GM10248 (cell line): ENCODE measurements around the gene MSH2.
"Not testable (repeated sequence)": the region's sequence is repeated elsewhere in the genome, so short reads cannot be mapped to it uniquely, and the experiment has no call there.

ENCODE experiments used
- CTCF ChIA-PET: fragments of 300-600 bp; sonication (Branson Sonifier 250); formaldehyde crosslinking; extraction: SDS; loops from one replicate; lab custom pipeline; 2021; ENCODE audit warnings: antibody characterized with exemption; lab: Yijun Ruan, JAX
- POLR2A ChIA-PET: fragments of 350-650 bp; sonication (Branson Sonifier 250); formaldehyde crosslinking; extraction: SDS; loops from one replicate; lab custom pipeline; 2020; ENCODE audit warnings: antibody characterized with exemption; lab: Yijun Ruan, JAX
- DNase-seq: peaks from one replicate; pipeline ENCODE4 v3.0.0; 2012; ENCODE audit errors: extremely low spot score
- TF ChIP-seq, protein P1 (sequence below): IDR thresholded peaks from 2 replicates; pipeline ENCODE4 v1.5.1; 2012; ENCODE audit warnings: mild to moderate bottlenecking, low read depth; ENCODE audit errors: extremely low read depth, missing control alignments, control extremely low read depth

MSH2 gene

DNA sequence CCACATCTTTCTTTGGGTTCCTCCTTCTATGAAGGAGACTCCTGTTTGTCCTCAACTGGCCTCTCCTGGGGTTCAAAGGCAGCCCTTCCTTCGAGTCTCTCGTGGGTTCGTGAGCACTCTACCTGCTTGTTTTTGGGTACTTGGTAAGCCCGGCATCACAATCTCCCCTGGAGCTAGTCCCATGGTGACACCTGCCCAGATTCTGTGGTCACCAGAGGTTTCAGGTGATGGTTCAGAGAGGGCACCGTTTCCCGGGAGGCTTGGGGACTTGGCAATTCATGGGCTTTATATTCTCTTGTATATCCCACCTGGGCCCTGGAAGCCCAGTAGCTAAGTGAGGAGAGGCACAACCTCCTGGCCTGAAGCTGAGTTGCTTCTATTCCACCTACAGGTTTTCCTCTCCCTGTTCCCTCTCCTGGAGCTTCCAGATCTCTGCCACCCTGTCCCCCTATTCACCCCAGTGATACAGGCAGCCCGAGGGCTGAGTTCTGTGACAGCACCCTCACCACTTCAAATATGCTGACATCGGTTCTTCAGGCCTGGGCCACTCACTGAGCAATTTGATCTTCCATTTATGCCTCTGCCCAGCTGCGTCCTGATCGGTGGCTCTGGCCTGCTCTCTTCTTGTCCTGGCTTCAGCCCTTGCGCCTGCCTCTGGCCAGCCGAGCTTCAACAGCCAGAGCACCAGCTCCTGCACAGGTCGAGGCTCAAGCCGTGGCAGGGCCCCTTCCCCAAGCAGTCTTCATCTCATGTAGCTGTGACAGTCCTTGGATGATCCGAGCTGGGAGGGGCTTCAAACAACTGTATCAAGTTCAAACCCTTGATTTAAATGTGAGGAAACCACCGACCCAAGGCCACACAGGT, 91.5 kb downstream of the MSH2 start:
- ChIA-PET POLR2A (no interaction called here), CTCF (interaction anchor here (1.0 to 2.2 kb wide), 4 partner anchors 7 to 27 kb away, joined by 3 to 5 read pairs (median 3); no protein-coding TSS in a partner anchor)
- TF ChIP-seq, protein P1, sequence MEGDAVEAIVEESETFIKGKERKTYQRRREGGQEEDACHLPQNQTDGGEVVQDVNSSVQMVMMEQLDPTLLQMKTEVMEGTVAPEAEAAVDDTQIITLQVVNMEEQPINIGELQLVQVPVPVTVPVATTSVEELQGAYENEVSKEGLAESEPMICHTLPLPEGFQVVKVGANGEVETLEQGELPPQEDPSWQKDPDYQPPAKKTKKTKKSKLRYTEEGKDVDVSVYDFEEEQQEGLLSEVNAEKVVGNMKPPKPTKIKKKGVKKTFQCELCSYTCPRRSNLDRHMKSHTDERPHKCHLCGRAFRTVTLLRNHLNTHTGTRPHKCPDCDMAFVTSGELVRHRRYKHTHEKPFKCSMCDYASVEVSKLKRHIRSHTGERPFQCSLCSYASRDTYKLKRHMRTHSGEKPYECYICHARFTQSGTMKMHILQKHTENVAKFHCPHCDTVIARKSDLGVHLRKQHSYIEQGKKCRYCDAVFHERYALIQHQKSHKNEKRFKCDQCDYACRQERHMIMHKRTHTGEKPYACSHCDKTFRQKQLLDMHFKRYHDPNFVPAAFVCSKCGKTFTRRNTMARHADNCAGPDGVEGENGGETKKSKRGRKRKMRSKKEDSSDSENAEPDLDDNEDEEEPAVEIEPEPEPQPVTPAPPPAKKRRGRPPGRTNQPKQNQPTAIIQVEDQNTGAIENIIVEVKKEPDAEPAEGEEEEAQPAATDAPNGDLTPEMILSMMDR: no peak
- no peak for DNase-seq

DNA sequence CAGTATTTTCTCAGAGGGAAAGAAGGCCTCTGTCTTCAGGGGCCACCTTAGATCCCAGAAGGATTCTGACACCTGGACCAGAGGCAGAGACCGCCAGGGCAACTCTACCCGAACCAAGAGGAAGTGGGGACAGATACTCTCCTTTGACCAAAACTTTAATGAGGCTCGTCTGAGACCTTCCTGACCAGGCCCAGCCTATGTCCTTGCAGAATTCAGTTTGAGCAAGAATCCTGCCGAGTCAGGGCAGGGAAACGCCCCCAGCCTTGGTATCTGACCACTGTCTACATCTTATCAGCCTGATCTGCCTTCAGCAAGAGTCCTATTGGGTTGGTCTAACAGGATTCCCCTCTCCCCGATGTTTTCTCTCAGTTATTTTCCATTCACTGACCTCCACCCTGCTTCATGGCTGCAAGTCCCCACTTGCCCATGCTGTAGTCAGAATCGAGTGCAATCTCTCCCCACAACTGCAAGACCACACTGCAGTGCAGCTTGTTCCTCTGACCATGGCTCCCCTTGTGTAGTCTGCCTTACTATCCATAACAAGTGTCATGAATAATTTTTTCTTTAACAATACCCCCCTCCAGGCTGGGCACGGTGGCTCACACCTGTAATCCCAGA, 95.0 kb downstream of the MSH2 start:
- POLR2A ChIA-PET: no interaction called here
- TF ChIP-seq, protein P1: no peak
- DNase-seq: no peak
- CTCF ChIA-PET: interaction anchor here (1.0 to 2.1 kb wide), 3 partner anchors 11 to 60 kb away, joined by 3 to 4 read pairs (median 3); no protein-coding TSS in a partner anchor

DNA sequence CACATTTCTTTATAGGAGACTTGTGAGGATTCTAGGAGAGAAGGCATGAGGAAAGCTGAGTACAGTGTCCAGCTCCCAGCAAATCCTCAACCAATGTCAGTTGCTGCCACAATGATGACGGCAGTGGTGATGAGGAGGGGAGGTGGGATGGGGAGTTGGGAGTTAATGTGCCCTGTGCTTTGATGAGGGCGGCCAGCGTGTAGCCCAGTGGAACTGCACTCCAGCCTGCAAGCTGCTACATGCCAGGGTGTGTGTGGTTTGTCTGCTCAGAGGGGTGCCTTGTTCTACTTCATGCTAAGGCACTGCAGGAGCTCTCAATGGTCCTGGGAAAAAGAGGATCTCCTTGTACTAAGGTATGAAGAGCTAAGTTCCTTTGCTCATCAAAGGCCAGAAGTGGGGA, 96.1 kb downstream of the MSH2 start:
- no peak for DNase-seq
- TF ChIP-seq, protein P1: no peak
- ChIA-PET POLR2A (no interaction called here), CTCF (interaction anchor here (1.5 kb wide), 1 partner anchor 269 kb away, joined by 4 read pairs; no protein-coding TSS in a partner anchor)

DNA sequence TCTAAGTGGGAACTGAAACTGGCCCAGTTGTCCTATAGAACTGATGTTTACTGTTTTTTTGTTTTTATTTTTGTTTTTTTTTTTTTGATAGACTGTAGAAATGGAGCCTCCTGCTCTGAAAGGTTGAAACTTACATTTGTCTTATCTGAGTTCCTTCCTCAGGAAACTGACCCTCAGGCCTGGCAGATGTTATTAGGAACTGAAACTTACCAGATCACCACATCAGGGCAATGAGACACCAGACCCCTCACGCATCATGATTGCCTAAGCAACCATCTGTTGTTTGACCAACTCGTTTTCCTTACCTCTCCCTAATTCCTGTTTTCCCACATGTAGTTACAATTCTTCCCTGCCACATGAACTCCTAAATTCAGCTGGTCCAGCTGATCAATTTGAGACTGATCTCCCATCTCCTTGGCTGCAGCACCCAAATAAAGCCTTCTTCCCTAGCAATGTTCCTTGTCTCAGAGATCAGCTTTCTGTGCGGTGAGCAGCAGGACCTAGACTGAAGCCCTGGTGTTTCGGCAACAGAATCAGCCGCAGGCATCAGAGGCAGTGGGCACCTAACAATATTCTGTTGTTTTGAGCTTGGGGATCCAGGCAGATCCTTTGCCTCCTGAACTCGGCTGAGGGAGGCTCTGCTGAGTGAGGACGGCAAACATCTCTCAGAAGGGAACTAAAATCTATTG, 96.8 kb downstream of the MSH2 start:
- ChIA-PET CTCF (interaction anchor here (1.5 kb wide), 1 partner anchor 268 kb away, joined by 4 read pairs; no protein-coding TSS in a partner anchor), POLR2A (no interaction called here)
- TF ChIP-seq, protein P1: no peak
- DNase-seq: no peak

DNA sequence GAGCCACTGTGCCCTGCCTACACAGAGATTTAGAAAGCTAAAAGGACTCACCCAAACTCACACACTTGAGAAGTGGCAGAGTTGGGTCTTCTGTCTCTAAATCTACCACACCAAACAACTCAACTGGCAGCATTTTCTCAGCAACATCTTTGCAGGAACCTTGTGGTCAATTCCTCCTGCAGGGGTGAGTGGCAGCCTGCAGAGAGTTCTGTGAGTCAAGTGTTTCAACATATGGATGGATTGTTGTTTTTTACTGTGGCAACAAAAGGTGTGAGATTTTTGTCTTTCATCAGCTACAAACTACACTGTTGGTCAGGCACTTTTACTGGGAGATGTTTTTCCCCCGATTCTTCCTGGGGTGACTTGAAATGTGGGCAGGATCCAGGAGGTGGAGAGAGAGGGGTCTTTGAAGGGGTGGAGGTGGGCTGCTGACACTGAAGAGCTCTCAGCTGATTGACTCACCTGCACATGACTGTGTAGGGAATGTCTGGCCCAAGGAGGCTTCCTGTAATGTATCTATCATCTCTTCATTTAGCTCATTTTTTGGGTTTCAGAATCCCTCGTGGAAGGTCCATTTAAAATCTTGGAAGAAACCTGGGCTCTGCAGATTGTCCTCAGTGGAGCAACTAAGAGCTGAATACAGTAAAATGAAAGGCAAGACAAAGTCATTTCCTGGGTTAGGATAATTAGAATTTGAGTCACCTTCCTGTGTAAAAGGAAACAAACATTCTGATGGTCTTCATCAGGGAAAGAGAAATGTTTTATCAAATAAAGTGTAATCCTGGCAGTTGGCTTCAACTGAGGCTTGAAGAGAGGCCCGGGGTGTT, 98.6 kb downstream of the MSH2 start:
- CTCF ChIA-PET: interaction anchor here (0.9 kb wide), 1 partner anchor 266 kb away, joined by 3 read pairs; no protein-coding TSS in a partner anchor
- POLR2A ChIA-PET: no interaction called here
- DNase-seq: no peak
- TF ChIP-seq, protein P1: no peak

DNA sequence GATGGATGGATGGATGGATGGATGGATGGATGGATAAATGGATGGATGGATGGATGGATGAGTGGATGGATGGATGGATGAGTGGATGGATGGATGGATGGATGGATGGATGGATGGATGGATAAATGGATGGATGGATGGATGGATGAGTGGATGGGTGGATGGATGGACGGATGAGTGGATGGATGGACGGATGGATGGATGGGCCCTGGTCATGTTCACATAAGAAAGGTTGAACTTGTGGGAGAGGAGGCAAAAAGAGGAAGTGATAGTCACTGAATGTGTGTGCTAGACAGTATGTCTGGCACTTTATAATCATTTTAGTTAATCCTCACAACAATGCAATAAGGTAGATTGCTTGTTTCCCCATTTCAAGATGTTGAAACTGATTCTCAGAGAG, 99.5 kb downstream of the MSH2 start:
- POLR2A ChIA-PET, CTCF ChIA-PET: not testable (repeated sequence)
- DNase-seq: peak; percentile 62
